T-helper 2 cell (primary cell): ENCODE results near the gene SLC25A29.
A peak's percentile ranks its signal among the peaks of the same experiment; 100 is the strongest.
"Not testable (repeated sequence)": the region's sequence is repeated elsewhere in the genome, so short reads cannot be mapped to it uniquely, and the experiment has no call there.

Experiments used
- DNase-seq, 5 experiments: peaks; one replicate each; pipeline versions ENCODE4 v3.0.0 to v3.0.0-alpha.2; 2012 to 2022

SLC25A29 gene

DNA sequence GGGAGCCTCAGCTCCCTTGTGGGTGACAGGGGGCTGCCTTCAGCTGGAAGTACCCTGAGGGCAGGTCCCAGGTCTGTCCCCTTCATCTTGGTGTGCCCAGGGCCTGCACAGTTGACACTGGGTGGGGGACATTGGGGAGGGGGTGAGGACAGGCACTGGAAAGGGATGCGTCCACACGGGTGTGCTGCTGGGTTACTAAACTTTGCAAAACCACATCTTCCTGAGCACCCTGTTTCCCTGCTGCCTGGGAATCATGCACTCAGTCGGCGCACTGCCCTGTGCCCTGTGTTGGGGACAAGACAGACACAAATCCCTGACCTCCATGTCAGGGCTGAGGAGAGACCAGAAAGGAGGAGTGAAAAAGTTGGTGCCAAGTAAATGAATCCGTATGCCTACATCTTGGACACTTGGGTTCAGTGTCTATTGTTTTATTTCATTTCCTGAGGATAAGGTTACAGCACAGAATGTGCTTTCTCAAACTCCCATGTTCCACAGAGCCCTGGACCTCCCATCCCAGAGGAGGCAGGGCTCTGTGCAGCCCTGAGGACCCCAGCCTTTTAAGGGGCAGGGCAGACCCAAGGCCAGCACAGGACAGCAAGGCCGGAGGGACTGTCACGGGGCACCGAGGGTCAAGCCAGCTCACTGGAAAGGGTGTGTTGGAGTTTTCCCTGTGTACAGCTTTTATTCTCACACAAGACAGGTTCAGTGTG, 2.9 kb upstream of the SLC25A29 start:
- DNase-seq, result no peak

DNA sequence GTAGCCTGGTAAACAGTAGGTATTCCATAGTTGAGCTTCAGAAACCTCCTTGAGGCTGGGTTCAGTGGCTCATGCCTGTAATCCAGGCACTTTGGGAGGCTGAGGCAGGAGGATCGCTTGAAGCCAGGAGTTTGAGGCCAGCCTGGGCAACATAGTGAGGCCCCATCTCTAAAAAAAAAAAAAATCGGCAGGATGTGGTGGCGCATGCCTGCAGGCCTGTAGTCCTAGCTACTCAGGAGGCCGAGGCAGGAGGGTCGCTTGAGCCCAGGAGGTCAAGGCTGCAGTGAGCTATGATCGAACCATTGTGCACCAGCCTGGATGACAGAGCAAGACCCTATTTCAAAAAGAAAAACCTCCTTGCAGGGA, 2.2 kb upstream of the SLC25A29 start:
- not testable (repeated sequence) for DNase-seq

DNA sequence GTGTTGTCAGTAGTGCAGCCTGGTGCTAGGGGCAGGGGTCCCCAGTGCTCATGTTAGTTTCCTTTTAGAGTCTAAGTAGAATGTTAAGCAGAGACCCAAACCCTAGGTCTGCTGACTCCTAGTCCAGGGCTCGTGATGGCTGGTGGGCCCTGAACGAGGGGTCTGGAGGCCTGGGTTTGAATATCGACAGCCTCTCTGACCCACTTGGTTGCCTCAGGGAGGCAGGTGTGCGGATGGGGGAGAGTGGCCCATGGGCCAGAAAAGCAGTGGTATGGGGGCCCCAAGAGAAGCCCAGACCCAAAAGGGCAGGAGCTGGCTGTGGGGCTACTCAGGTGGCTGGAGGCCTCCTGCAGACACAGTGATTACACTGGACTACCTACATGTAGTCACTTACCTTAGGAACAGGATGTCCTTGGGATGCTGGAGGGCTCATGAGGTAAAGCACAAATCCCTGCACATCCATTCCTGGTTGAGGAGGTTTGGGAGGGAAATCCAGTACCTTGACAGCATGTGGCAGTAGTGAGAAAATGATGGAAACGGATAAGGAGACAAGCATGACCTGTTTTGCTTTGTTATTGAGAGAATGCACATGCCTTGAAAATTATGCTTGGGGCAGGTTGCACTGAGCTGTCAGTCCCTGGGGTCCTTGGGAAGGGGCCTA, 1.7 kb upstream of the SLC25A29 start:
- DNase-seq, result no peak

DNA sequence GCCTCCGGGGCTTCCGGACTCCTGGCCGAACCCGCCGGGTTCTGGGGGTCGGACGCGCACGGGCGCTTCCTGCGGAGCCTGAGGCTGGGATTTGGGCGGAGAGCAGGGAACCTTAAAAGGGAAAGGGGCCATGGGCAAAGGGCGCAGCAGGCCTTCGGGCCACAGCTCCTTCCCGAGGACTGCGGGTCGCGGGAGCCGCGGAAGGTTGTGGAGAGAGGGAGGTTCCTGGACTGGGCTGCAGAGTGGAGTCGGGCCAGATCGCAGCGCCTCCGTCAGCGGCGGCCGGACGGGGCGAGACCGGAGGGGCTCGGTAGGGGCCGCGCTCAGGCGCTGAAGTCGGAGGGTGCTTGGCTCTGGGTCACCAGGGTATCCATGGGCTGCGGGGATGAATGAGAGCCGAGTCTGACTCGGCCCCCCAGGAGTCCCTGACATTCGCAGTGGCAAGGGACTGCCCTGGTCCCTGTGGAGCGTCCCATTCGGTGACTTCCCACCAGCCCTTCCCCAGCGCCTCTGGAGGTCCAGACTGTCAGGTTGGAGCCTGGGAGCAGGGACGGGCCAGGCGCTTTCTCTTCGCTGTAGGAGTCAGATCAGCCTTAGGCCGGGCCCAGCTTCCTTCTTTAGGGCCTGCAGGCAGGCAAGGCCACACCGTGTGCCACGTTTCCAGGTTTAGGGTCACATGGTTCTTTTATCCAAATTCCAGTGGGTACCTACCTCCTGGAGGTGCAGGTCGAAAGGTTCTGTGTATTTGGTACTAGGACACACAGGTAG, 938 bp upstream of the SLC25A29 start:
- no peak for DNase-seq

DNA sequence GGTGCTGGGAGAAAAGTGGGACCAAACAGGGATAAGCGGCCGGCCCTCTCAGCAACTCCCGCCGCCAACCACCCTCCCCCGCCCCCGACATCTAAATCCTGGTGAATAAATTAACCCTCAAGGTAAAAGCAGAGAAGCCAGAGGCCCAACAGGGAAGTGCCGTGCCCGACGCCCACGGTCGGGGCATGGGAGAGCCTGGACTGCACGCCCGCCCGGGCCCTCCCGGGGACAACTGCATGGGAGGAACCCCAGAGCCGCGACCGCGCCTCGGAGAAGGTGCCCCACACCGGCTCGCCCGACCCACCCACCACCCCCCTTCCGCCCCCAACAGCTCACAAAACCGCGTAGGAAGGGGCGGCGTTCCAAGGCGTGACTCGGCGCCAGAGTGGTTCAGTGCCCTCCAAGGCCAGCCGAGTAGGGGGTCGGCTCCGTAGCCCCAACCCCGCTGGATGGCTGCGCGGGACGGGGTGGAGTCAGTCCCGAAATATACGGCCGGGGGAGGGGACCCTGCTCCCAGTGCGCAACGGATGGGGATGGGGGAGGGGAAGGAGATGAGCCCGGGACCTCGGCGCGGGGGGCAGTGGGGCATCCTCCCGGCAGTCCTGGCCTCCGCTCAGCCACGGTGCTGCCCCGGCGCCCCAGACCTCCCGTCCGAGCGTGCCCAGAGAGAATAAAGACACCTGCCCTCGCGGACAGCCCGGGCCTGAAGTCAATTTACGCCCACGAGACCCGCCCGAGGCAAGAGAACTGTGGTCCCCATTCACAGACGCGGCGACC, 732 bp downstream of the SLC25A29 start:
- DNase-seq, result peak in 3 of 5 experiments; percentile 28 to 82 (median 44)

- peak in 1 of 5 experiments; percentile 27 for DNase-seq
Observed at GRCh38 chr14:100304825-100305323, 1.4 kb downstream of the SLC25A29 start.

GRCh38 chr14:100303925-100304324, 2.3 kb downstream of the SLC25A29 start:
- no peak for DNase-seq

DNA sequence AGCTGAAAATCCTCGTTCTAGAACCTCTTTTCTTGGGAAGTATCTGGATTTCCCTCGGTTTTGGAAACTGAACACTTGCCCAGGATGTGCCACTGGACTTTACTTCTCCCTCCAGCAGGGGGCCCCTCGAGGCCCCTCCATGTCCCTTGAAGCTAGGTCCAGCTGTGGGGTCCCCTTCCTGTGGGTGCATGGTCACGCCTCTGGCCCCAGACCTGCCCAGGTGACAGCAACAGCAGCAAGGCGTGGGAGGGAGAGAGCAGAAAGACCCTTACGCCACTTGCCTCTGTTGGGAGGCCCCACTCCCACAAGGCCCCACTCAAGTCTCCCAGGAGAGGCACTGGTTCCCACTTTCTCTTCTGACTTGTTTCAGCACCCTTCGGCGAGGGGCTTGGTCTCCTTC, 3.1 kb downstream of the SLC25A29 start:
- no peak for DNase-seq

GRCh38 chr14:100302616-100303015, 3.6 kb downstream of the SLC25A29 start:
- DNase-seq, result no peak

- DNase-seq, result no peak
Observed at GRCh38 chr14:100299238-100299560, 7.0 kb downstream of the SLC25A29 start.

- no peak for DNase-seq
Observed at GRCh38 chr14:100298551-100299237, 7.5 kb downstream of the SLC25A29 start.

- DNase-seq, result no peak
Observed at GRCh38 chr14:100297320-100298300, 8.6 kb downstream of the SLC25A29 start.

- DNase-seq, result not testable (repeated sequence)
Observed at GRCh38 chr14:100296729-100297128, 9.5 kb downstream of the SLC25A29 start.

- DNase-seq, result no peak
Observed at GRCh38 chr14:100296106-100296651, 10.1 kb downstream of the SLC25A29 start.

- DNase-seq, result no peak
Observed at GRCh38 chr14:100295376-100296105, 10.7 kb downstream of the SLC25A29 start.

DNA sequence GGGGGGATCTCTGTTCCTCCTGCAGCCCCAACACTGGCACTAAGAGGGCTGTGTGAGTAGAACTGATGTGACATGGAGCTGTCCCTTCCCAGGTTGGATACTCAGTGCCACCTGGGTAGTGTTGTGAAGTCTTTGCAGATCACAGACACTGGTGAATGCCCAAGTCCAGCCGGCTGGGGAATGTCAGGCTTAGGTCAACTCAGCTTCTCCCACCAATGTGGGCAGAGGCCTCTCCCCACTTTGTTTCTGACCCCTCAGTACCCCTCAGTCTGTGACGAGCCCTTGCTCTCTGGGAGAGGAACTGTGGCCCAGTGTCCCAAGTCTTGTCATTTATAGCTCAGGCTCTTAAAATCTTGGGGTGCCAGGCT, 11.3 kb downstream of the SLC25A29 start:
- no peak for DNase-seq

- DNase-seq, result no peak
Observed at GRCh38 chr14:100294213-100294962, 11.9 kb downstream of the SLC25A29 start.

DNA sequence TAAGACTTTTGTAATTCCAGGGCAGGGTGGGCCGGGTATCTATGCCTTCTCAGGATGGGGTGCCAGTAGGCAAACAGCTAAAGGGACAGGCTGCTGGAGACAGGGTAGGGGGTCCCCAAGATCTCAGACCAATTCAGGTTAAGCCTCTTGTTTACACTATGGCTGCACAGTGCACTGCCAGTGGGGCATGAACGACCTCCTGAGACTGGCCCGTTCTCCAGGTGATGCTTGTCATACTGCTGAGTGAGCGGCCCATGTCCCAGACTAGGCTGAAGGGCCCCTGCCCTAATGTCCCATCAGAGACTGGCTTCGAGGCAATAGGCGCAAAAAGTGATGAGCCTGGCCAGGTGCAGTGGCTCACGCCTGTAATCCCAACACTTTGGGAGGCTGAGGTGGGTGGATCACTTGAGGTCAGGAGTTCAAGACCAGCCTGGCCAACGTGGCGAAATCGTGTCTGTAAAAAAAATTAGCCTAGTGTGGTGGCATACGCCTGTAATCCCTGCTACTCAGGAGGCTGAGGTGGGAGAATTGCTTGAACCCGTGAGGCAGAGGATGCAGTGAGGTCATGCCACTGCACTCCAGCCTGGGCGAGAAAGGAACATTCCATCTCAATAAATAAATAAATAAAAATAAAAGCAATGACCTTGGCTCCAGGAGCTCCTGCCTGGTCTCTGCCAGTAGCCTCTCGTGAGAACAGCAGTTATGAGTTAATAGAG, 12.6 kb downstream of the SLC25A29 start:
- DNase-seq, result no peak
